Heart left ventricle (tissue), 16 donors: ENCODE data around the gene ALOX5AP. TPM values are rescaled to one million over a fixed set of nuclear protein-coding genes. Genes with fewer than 3 reads are reported as not detected.
A peak's percentile ranks its signal among the peaks of the same experiment; 100 is the strongest.

ENCODE experiments used
- ATAC-seq, 4 donors: fragments of 200-7000 bp; cut with Tn5 transposase; one replicate each; pipeline ENCODE4 v1.9.1; 2020 to 2022; ENCODE audit warnings: moderate library complexity in 4 of 4, mild to moderate bottlenecking in 3 of 4, moderate number of reproducible peaks in 1 of 4
- DNase-seq, 5 donors: peaks; one replicate each; pipeline ENCODE4 v3.0.0-alpha.2; 2020
- H3K27ac ChIP-seq, 12 donors: fragments of 200-600 bp; sonication (generic) in 4 of 12; one replicate each; pipeline versions ENCODE4 v1.5.0 to v1.8.0; 2016 to 2022; ENCODE audit warnings: mild to moderate bottlenecking in 2 of 12
- H3K27me3 ChIP-seq, 9 donors: fragments of 200-600 bp; sonication (generic) in 2 of 9; one replicate each; pipeline versions ENCODE4 v1.5.1 to v1.8.0; 2016 to 2022; ENCODE audit warnings: mild to moderate bottlenecking in 3 of 9
- H3K36me3 ChIP-seq, 9 donors: fragments of 200-600 bp; sonication (generic) in 2 of 9; one replicate each; pipeline versions ENCODE4 v1.5.0 to v1.8.0; 2018 to 2022; ENCODE audit warnings: mild to moderate bottlenecking in 2 of 9
- H3K4me1 ChIP-seq, 12 donors: fragments of 200-600 bp; sonication (generic) in 4 of 12; one replicate each; pipeline versions ENCODE4 v1.5.0 to v1.8.0; 2016 to 2022; ENCODE audit warnings: mild to moderate bottlenecking in 3 of 12
- H3K4me3 ChIP-seq, 12 donors: fragments of 200-600 bp; sonication (generic) in 4 of 12; one replicate each; pipeline versions ENCODE4 v1.5.0 to v1.8.0; 2017 to 2022; ENCODE audit warnings: mild to moderate bottlenecking in 9 of 12, moderate library complexity in 4 of 12
- H3K9me3 ChIP-seq, 12 donors: fragments of 200-600 bp; sonication (generic) in 4 of 12; one replicate each; pipeline versions ENCODE4 v1.5.0 to v1.8.0; 2016 to 2022; ENCODE audit warnings: mild to moderate bottlenecking in 1 of 12
- POLR2A ChIP-seq, 2 donors: fragments of 450-650 bp; IDR thresholded peaks; one replicate each; pipeline ENCODE4 v1.6.1; 2017; ENCODE audit warnings: antibody characterized with exemption in 2 of 2, mild to moderate bottlenecking in 2 of 2, moderate library complexity in 2 of 2
- WGBS, 4 donors: extraction: QIAGEN DNeasy Blood & Tissue Kit in 2 of 4; methylation state at CpG; one replicate each; pipeline versions ENCODE4 v1.1.5 to v1.1.7; 2013 to 2018; 5-methylcytosine and 5-hydroxymethylcytosine counted together
- intact Hi-C, 10 donors: fragments of 100-400 bp; cut with DNase I; formaldehyde crosslinking; loops; one replicate each; pipeline versions ENCODE4 v1.11.1 to v1.14.2; 2022
- polyA plus RNA-seq, 2 donors: library from polyadenylated mRNA; stranded (reverse); fragments of 200-250 nt; gene quantifications; one replicate each; pipeline ENCODE4 v1.2.3, GENCODE V29; 2013
- total RNA-seq, 9 donors: library from RNA; depleted of rRNA in 2 of 9; stranded (reverse); fragments of >200 nt in 2 of 9; fragmentation: NEBNext Ultra II Directional in 3 of 9; extraction: Animal tissue kit (Norgen Biotek cat#: 25700) in 3 of 9; gene quantifications; one replicate each; pipeline versions ENCODE4 v1.1.0 to v1.2.4, GENCODE V29; 2016 to 2023
- TF ChIP-seq, protein P1 (sequence below), 12 donors: fragments of 200-600 bp; sonication (generic) in 4 of 12; IDR thresholded peaks; one replicate each; pipeline versions ENCODE4 v1.5.0 to v1.8.0; 2018 to 2022; ENCODE audit warnings: antibody characterized with exemption in 12 of 12, mild to moderate bottlenecking in 5 of 12
- donor health status: ischemic (EF 13 %, LVEDD 7.1; RV severe dilation, severe dysfunction).
- donor health status: healthy with polysubstance abuse.
- donor health status: DM: no; HTN: yes; CAD: no.
- donor health status: DM: no; HTN: no; CAD: no.
- donor health status: ischemic (EF 25% LVEDD 6.9; RV normal size, moderate dysfunction).
- donor health status: ischemic (EF 25% LVEDD 5.7; RV mildly dilated, moderate dysfunction).
- donor health status: healthy.
- donor health status: DM: yes; HTN: yes; CAD: no.
- donor health status: ischemic (EF 35%, LVEDD 5.7; RV mildly dilated, moderate dysfunction).
- donor health status: nonischemic (EF 11% LVEDD 7.7; RV severe dilation, severe dysfunction).
- donor health status: DM: yes; HTN: yes; CAD: no.
- donor health status: PGD.
- donor health status: ischemic (EF 29% LVEDD 5.4; RV normal size, mild dysfunction).
- donor health status: nonischemic (EF 23%, LVEDD 6.1; RV moderate dilation, normal function).

The ALOX5AP gene
- total and polyA plus RNA-seq, 11 donors: 0.88 to 24.3 (median 8.8) TPM

DNA sequence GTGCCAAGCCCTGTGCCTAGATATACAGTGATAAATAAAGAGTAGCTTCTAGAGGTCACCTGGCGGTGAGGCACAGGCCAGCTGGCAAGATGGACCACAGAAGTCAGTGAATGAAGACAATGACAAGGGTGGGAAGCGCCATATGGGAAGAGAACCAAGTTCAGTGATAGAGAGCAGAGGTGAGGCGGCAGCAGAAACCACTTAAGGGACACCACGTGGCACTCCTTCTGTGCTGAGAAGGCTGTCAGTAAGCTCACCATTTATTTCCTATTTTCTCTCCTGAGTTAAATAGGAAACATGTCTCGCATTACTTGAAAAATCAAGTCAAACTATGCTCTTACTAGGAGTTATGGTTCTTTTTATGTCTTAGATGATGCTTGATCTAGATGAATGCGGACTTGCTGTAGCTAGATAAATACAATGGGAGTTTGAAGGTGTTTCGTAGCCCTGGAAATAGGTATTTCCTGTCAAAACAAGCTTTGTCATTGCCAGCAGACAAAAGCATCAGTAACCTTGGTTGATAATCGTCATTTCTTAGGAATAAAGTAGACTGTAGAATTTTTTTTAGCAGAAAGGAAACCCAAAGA lies 17.8 kb downstream of the ALOX5AP start:
- DNase-seq (no peak), ATAC-seq (peak in 1 of 4 donors; percentile 25)
- TF ChIP-seq, protein P1, sequence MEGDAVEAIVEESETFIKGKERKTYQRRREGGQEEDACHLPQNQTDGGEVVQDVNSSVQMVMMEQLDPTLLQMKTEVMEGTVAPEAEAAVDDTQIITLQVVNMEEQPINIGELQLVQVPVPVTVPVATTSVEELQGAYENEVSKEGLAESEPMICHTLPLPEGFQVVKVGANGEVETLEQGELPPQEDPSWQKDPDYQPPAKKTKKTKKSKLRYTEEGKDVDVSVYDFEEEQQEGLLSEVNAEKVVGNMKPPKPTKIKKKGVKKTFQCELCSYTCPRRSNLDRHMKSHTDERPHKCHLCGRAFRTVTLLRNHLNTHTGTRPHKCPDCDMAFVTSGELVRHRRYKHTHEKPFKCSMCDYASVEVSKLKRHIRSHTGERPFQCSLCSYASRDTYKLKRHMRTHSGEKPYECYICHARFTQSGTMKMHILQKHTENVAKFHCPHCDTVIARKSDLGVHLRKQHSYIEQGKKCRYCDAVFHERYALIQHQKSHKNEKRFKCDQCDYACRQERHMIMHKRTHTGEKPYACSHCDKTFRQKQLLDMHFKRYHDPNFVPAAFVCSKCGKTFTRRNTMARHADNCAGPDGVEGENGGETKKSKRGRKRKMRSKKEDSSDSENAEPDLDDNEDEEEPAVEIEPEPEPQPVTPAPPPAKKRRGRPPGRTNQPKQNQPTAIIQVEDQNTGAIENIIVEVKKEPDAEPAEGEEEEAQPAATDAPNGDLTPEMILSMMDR (IDR thresholded peaks at IDR 0.05): no peak
- no peak for TF ChIP-seq POLR2A (IDR thresholded peaks at IDR 0.05)
- Histone ChIP-seq H3K4me1 (peaks cover 0 to 21% (median 10%) of the 10 kb centered on the region in 12 donors), H3K36me3 (peaks cover 0 to 36% (median 0%) of the 10 kb centered on the region in 9 donors), H3K27me3 (peaks cover 0 to 5% (median 0%) of the 10 kb centered on the region in 9 donors), H3K9me3 (no peaks in the 10 kb centered on the region), H3K27ac (peak overlapping the region in 5 of 12 donors; percentile 23 to 77 (median 64)), H3K4me3 (no peak overlapping the region)
- intact Hi-C loops: no loop called here
- WGBS, 4 donors: 75 to 78% (median 77%) methylated on average over 8 of the region's 8 CpGs

DNA sequence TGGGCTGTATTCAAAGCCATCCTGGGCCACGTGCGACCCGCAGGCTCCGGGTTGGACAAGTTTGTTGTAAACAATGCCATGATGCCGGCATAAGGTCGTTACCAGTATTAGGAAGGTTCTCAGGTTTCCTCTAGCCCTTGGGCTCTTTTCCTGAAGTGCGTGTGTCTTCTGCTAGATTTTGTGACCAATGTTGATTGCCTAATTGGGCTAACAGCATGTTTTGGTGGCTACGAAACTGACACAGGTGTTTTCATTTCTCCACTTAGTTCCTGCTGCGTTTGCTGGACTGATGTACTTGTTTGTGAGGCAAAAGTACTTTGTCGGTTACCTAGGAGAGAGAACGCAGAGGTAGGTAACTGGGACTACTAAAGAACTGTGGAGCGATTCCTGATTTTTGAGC lies 20.3 kb downstream of the ALOX5AP start:
- intact Hi-C loops: no loop called here
- H3K27me3 ChIP-seq: peaks cover 0 to 6% (median 0%) of the 10 kb centered on the region in 9 donors
- TF ChIP-seq, protein P1 (IDR thresholded peaks at IDR 0.05): no peak
- no peak for TF ChIP-seq POLR2A (IDR thresholded peaks at IDR 0.05)
- no peak for DNase-seq
- peaks cover 0 to 21% (median 10%) of the 10 kb centered on the region in 12 donors for H3K4me1 ChIP-seq
- H3K4me3 ChIP-seq: no peak overlapping the region
- no peak for ATAC-seq
- H3K9me3 ChIP-seq: no peaks in the 10 kb centered on the region
- peaks cover 0 to 35% (median 0%) of the 10 kb centered on the region in 9 donors for H3K36me3 ChIP-seq
- 88 to 90% (median 88%) methylated on average over 12 of the region's 12 CpGs for WGBS, 4 donors
- H3K27ac ChIP-seq: no peak overlapping the region

DNA sequence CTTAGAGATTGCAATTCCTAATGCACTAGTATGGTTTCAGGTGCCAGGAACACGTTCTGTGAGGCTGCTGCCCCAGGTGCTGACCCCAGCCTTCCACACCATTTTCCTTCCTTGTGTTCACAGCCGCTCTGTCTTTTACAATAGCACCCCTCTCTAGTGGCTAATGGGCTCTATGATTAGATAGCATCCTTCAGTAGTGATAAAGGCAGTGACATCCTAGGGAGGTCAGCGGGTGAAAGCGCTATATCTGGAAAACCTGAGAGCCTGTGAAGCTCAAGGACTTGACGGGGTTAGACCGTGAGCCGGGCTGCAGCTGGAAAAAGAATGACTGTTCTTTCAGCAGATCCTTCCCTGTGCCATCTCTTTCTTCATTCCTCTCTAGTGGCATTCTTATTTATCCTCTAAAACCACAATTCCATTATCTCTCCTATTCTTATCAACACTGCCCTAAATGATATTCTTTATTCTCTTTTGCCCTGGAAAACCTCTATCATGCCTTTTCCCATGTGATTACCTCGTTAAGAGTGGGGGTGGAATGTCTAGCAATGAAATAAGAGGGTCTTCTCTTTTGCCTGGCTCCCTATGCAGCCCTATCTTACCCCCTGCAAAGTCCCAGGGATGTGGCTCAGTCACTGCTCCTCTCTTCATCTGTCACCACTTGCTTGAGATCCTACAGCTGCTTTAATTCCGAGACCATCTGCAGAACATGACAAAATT lies 21.8 kb downstream of the ALOX5AP start:
- DNase-seq (no peak), ATAC-seq (no peak)
- peaks cover 0 to 37% (median 0%) of the 10 kb centered on the region in 9 donors for H3K36me3 ChIP-seq
- peaks cover 0 to 6% (median 0%) of the 10 kb centered on the region in 9 donors for H3K27me3 ChIP-seq
- 26 to 36% (median 31%) methylated on average over 9 of the region's 9 CpGs for WGBS, 4 donors
- intact Hi-C loops: no loop called here
- H3K4me3 ChIP-seq: no peak overlapping the region
- TF ChIP-seq, protein P1 (IDR thresholded peaks at IDR 0.05): no peak
- no peak for TF ChIP-seq POLR2A (IDR thresholded peaks at IDR 0.05)
- H3K4me1 ChIP-seq: peaks cover 0 to 14% (median 8%) of the 10 kb centered on the region in 12 donors
- H3K9me3 ChIP-seq: no peaks in the 10 kb centered on the region
- no peak overlapping the region for H3K27ac ChIP-seq

DNA sequence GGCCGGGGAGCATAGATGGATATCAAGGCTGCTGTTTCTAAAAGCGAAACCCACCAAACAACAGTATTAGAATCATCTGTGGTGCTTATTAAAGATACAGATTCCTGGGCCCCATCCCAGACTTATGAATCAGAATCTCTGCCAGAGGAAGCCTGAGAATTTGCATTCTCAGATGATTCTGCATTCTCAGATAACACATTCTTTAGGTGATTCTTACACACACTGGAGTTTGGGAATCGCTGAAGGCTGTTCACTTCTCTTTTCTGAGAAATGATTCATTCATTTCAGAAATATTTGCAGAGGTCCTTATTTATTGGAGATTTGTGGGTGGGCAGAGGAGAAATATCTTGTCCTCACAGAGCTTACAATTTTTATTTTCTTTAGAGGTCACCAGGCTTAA lies 24.4 kb downstream of the ALOX5AP start:
- intact Hi-C loops: no loop called here
- no peak for ATAC-seq
- WGBS, 4 donors: 88 to 95% (median 93%) methylated on average over 3 of the region's 3 CpGs
- DNase-seq: no peak
- H3K27ac ChIP-seq: no peak overlapping the region
- H3K4me1 ChIP-seq: peaks cover 0 to 5% (median 0%) of the 10 kb centered on the region in 12 donors
- TF ChIP-seq, protein P1 (IDR thresholded peaks at IDR 0.05): no peak
- no peak for TF ChIP-seq POLR2A (IDR thresholded peaks at IDR 0.05)
- no peaks in the 10 kb centered on the region for H3K9me3 ChIP-seq
- H3K36me3 ChIP-seq: peaks cover 0 to 34% (median 0%) of the 10 kb centered on the region in 9 donors
- H3K27me3 ChIP-seq: peaks cover 0 to 6% (median 0%) of the 10 kb centered on the region in 9 donors
- no peak overlapping the region for H3K4me3 ChIP-seq
